Natural killer cell (primary cell): ENCODE data around the gene PMM2. TPM values are rescaled to one million over a fixed set of nuclear protein-coding genes. Genes with fewer than 3 reads are reported as not detected.
"Not testable (repeated sequence)": the region's sequence is repeated elsewhere in the genome, so short reads cannot be mapped to it uniquely, and the experiment has no call there.

Source experiments
- ATAC-seq, 3 donors: fragments of 150-1000 bp in 2 of 3; fragments of 200-7000 bp in 1 of 3; cut with Tn5 transposase; 1 replicate in 1 of 3; 2 replicates in 2 of 3; pipeline ENCODE4 v1.10.0; 2021; ENCODE audit warnings: mild to moderate bottlenecking in 2 of 3, moderate library complexity in 2 of 3
- DNase-seq, 2 donors: peaks; one replicate each; pipeline versions ENCODE4 v3.0.0 to v3.0.0-alpha.2; 2013 to 2021; ENCODE audit warnings: mixed read lengths in 1 of 2
- H3K27ac ChIP-seq: one replicate; pipeline ENCODE4 v1.5.1; 2013; ENCODE audit warnings: mild to moderate bottlenecking, low read length
- H3K27me3 ChIP-seq: one replicate; pipeline ENCODE4 v1.6.1; 2013; ENCODE audit warnings: low read length; ENCODE audit not compliant: control insufficient read depth, insufficient read depth
- H3K36me3 ChIP-seq: one replicate; pipeline ENCODE4 v1.6.1; 2013; ENCODE audit warnings: low read length; ENCODE audit not compliant: control insufficient read depth, insufficient read depth
- H3K4me1 ChIP-seq: one replicate; pipeline ENCODE4 v1.6.1; 2013; ENCODE audit warnings: low read length; ENCODE audit not compliant: control insufficient read depth, insufficient read depth
- H3K4me3 ChIP-seq: one replicate; pipeline ENCODE4 v1.5.1; 2013; ENCODE audit warnings: low read length
- H3K9me3 ChIP-seq: one replicate; pipeline ENCODE4 v1.6.1; 2013; ENCODE audit warnings: low read length; ENCODE audit not compliant: control insufficient read depth, insufficient read depth
- H3K27ac Mint-ChIP-seq, 2 donors: one replicate each; pipeline ENCODE4 v1.8.0; 2022; ENCODE audit warnings: mild to moderate bottlenecking in 2 of 2, mixed read lengths in 2 of 2, moderate library complexity in 1 of 2
- H3K27me3 Mint-ChIP-seq, 2 donors: one replicate each; pipeline ENCODE4 v1.8.0; 2022; ENCODE audit warnings: low read depth in 2 of 2, mixed read lengths in 2 of 2
- H3K36me3 Mint-ChIP-seq: one replicate; pipeline ENCODE4 v1.8.0; 2022; ENCODE audit warnings: mixed read lengths
- H3K4me1 Mint-ChIP-seq, 2 donors: one replicate each; pipeline ENCODE4 v1.8.0; 2022; ENCODE audit warnings: mixed read lengths in 2 of 2
- H3K4me3 Mint-ChIP-seq: one replicate; pipeline ENCODE4 v1.8.0; 2022; ENCODE audit warnings: mild to moderate bottlenecking, moderate library complexity, mixed read lengths
- H3K9me3 Mint-ChIP-seq, 2 donors: one replicate each; pipeline ENCODE4 v1.8.0; 2022; ENCODE audit warnings: mixed read lengths in 2 of 2
- CTCF ChIP-seq: fragments of 200-600 bp; IDR thresholded peaks from one replicate; pipeline ENCODE4 v1.8.0; 2022; ENCODE audit warnings: antibody characterized with exemption
- WGBS: methylation state at CpG from one replicate; pipeline ENCODE4 v1.1.7; 2013; ENCODE audit warnings: missing lambda C conversion rate; ENCODE audit not compliant: insufficient coverage; 5-methylcytosine and 5-hydroxymethylcytosine counted together
- intact Hi-C: fragments of 100-400 bp; cut with micrococcal nuclease; formaldehyde crosslinking; loops from one replicate; pipeline ENCODE4 v1.14.2; 2022
- total RNA-seq, 4 donors: library from RNA; stranded (reverse); fragments of 120-200 nt in 1 of 4; gene quantifications; one replicate each; pipeline versions ENCODE4 v1.2.3 to v1.2.4, GENCODE V29; 2013 to 2022

The PMM2 gene
- total RNA-seq, 3 donors from 2014 or later (not counting 1 experiment from before 2014, with no cell fraction given) = 33.4 to 37.6 (median 36.4) TPM

GRCh38 chr16:8867932-8868415 is 70.3 kb downstream of the PMM2 start:
- Mint-ChIP-seq H3K9me3 (no peaks in the 10 kb centered on the region), H3K4me1 (peaks cover 49 to 62% of the 10 kb centered on the region in 2 donors), H3K27me3 (no peaks in the 10 kb centered on the region), H3K4me3 (peak overlapping the region; percentile 97), H3K36me3 (no peaks in the 10 kb centered on the region), H3K27ac (peak overlapping the region; percentile 84 to 87)
- DNase-seq = peak; percentile 64 to 79
- intact Hi-C loops = loop anchor here (5.0 kb wide), 1 partner anchor 196 kb away; the partner anchor contains the start of gene ABAT
- WGBS = 0% methylated on average over 16 of the region's 16 CpGs
- Histone ChIP-seq H3K27ac (peak overlapping the region; percentile 55), H3K4me1 (peaks cover 45% of the 10 kb centered on the region), H3K36me3 (no peaks in the 10 kb centered on the region), H3K9me3 (no peaks in the 10 kb centered on the region), H3K27me3 (no peaks in the 10 kb centered on the region), H3K4me3 (peak overlapping the region; percentile 97)
- TF ChIP-seq CTCF = no peak
- peak in 1 of 3 donors; percentile 1 for ATAC-seq

GRCh38 chr16:8868416-8869211 is 71.0 kb downstream of the PMM2 start, which contains the start of gene CARHSP1:
CARHSP1 (minus strand) TSS chr16:8869006; CDS start chr16:8859328, 9,678 bp downstream.
- Mint-ChIP-seq H3K4me3 (peak within 1 kb of the TSS; percentile 97), H3K4me1 (peaks cover 49 to 61% of the 10 kb centered on the region in 2 donors), H3K36me3 (no peaks in the 10 kb centered on the region), H3K27ac (peak within 1 kb of the TSS; percentile 84 to 87), H3K9me3 (no peaks in the 10 kb centered on the region), H3K27me3 (no peaks in the 10 kb centered on the region)
- WGBS = under 1% methylated on average over 83 of the region's 83 CpGs
- Histone ChIP-seq H3K4me3 (peak within 1 kb of the TSS; percentile 97), H3K27ac (peak within 1 kb of the TSS; percentile 69), H3K27me3 (no peaks in the 10 kb centered on the region), H3K9me3 (no peaks in the 10 kb centered on the region), H3K4me1 (peaks cover 45% of the 10 kb centered on the region), H3K36me3 (no peaks in the 10 kb centered on the region)
- no peak for TF ChIP-seq CTCF
- intact Hi-C loops = loop anchor here (1.0 to 5.0 kb wide), 2 partner anchors 71 to 196 kb away; partner anchors contain the start of genes ABAT, PMM2 and TMEM186
- DNase-seq = peak; percentile 58 to 90
- peak; percentile 81 to 91 (median 83) for ATAC-seq

- H3K36me3 Mint-ChIP-seq = no peaks in the 10 kb centered on the region
- peak overlapping the region; percentile 85 for H3K4me3 Mint-ChIP-seq
- H3K4me3 ChIP-seq = peak overlapping the region; percentile 42
- TF ChIP-seq CTCF = no peak
- H3K27ac ChIP-seq = no peak overlapping the region
- H3K9me3 ChIP-seq = no peaks in the 10 kb centered on the region
- 25% methylated on average over 35 of the region's 37 CpGs for WGBS
- H3K27me3 ChIP-seq = no peaks in the 10 kb centered on the region
- DNase-seq (no peak), ATAC-seq (no peak)
- peaks cover 47% of the 10 kb centered on the region for H3K4me1 ChIP-seq
- H3K27ac Mint-ChIP-seq = peak overlapping the region; percentile 13 to 58
- intact Hi-C loops = loop anchor here (1.0 to 5.0 kb wide), 2 partner anchors 72 to 197 kb away; partner anchors contain the start of genes ABAT, PMM2 and TMEM186
- no peaks in the 10 kb centered on the region for H3K27me3 Mint-ChIP-seq
- H3K4me1 Mint-ChIP-seq = peaks cover 43 to 55% of the 10 kb centered on the region in 2 donors
- H3K36me3 ChIP-seq = no peaks in the 10 kb centered on the region
- no peaks in the 10 kb centered on the region for H3K9me3 Mint-ChIP-seq
These were observed 71.8 kb downstream of the PMM2 start for GRCh38 chr16:8869212-8869987.

- not testable (repeated sequence) for H3K36me3 Mint-ChIP-seq, DNase-seq, H3K27me3 Mint-ChIP-seq, H3K9me3 ChIP-seq, H3K27ac Mint-ChIP-seq, H3K36me3 ChIP-seq, ATAC-seq, H3K27ac ChIP-seq, H3K27me3 ChIP-seq, H3K4me3 ChIP-seq, H3K9me3 Mint-ChIP-seq, H3K4me3 Mint-ChIP-seq
- WGBS = 98% methylated on average over 10 of the region's 10 CpGs
- peaks cover 46% of the 10 kb centered on the region for H3K4me1 ChIP-seq
- peaks cover 46 to 55% of the 10 kb centered on the region in 2 donors for H3K4me1 Mint-ChIP-seq
- intact Hi-C loops = loop anchor here (1.0 to 5.0 kb wide), 2 partner anchors 73 to 198 kb away; partner anchors contain the start of genes ABAT, PMM2 and TMEM186
These were observed 72.3 kb downstream of the PMM2 start for GRCh38 chr16:8869988-8870241.
